Keratinocyte (primary cell): ENCODE data around the gene VASP.

Experiments used
- EZH2 ChIP-seq: IDR thresholded peaks from one replicate; pipeline ENCODE4 v1.6.1; 2012; ENCODE audit warnings: inconsistent platforms, mild to moderate bottlenecking, low read length, moderate library complexity
- TF ChIP-seq, protein P1 (sequence below), 3 experiments: IDR thresholded peaks in 1 of 3; conservative IDR thresholded peaks in 1 of 3; optimal IDR thresholded peaks in 1 of 3; 2 replicates in 2 of 3; 3 replicates in 1 of 3; pipeline versions ENCODE3 to v1.5.1; 2011; ENCODE audit warnings: low read length in 3 of 3, mild to moderate bottlenecking in 3 of 3, moderate library complexity in 2 of 3, control low read depth in 1 of 3, inconsistent platforms in 1 of 3; ENCODE audit not compliant: insufficient read depth in 2 of 3; ENCODE audit errors: extremely low read depth in 1 of 3

DNA sequence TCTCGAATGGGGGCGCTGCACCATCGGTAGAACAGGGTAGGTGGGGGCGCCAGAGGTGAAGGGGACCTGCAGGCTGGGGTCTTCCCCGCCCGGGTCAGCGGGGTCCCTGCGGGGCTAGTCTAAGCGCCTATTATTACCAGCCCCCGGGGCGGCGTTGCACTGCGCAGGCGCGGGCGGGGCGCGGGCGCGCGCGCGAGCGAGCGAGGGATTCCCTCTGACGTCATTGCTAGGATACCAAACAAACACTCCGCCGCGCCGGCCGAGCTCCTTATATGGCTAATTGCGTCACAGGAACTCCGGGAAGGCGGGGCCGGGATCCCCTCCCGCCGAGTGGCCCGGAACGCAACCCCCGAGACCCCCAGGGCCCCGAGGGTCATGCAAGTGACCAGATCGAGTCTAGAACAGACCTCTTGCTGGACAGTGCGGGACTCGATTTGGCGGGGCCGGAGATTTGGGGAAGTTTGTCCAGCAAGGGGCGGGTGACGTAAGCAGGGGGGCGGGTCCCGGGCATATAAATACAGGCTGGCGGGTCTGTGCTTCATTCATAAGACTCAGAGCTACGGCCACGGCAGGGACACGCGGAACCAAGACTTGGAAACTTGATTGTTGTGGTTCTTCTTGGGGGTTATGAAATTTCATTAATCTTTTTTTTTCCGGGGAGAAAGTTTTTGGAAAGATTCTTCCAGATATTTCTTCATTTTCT lies 39.7 kb upstream of the VASP start, which contains the start of gene FOSB:
- TF ChIP-seq, protein P1, sequence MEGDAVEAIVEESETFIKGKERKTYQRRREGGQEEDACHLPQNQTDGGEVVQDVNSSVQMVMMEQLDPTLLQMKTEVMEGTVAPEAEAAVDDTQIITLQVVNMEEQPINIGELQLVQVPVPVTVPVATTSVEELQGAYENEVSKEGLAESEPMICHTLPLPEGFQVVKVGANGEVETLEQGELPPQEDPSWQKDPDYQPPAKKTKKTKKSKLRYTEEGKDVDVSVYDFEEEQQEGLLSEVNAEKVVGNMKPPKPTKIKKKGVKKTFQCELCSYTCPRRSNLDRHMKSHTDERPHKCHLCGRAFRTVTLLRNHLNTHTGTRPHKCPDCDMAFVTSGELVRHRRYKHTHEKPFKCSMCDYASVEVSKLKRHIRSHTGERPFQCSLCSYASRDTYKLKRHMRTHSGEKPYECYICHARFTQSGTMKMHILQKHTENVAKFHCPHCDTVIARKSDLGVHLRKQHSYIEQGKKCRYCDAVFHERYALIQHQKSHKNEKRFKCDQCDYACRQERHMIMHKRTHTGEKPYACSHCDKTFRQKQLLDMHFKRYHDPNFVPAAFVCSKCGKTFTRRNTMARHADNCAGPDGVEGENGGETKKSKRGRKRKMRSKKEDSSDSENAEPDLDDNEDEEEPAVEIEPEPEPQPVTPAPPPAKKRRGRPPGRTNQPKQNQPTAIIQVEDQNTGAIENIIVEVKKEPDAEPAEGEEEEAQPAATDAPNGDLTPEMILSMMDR (optimal IDR thresholded peaks at IDR 0.05 in 1 of 3, IDR thresholded peaks at IDR 0.05 in 1 of 3, conservative IDR thresholded peaks at IDR 0.05 in 1 of 3; ENCODE audit: extremely low read depth in 1 of 3, insufficient read depth in 2 of 3, low read length in 3 of 3) = peak in 1 of 3 experiments; percentile 13
- no peak for TF ChIP-seq EZH2
